Common myeloid progenitor, CD34-positive (primary cell): Measurements from ENCODE around the gene GP1BB.

Experiments used
- CTCF ChIA-PET: fragments of 350-600 bp; sonication (Branson Sonifier 250); formaldehyde crosslinking; loops from one replicate; lab custom pipeline; 2021; ENCODE audit warnings: antibody characterized with exemption; lab: Charles Lee
- POLR2A ChIA-PET: fragments of 350-600 bp; sonication (Branson Sonifier 250); formaldehyde crosslinking; loops from one replicate; lab custom pipeline; 2021; ENCODE audit warnings: antibody characterized with exemption; lab: Charles Lee
- DNase-seq, 3 donors: peaks; one replicate each; pipeline versions ENCODE4 v3.0.0 to v3.0.0-alpha.2; 2013
- H3K27ac ChIP-seq, 2 experiments: 1 replicate in 1 of 2; 2 replicates in 1 of 2; pipeline ENCODE4 v1.7.0; 2013; ENCODE audit warnings: inconsistent platforms in 2 of 2, low read length in 2 of 2, mild to moderate bottlenecking in 2 of 2, low read depth in 1 of 2, moderate library complexity in 1 of 2; ENCODE audit not compliant: severe bottlenecking in 2 of 2, insufficient read depth in 1 of 2, poor library complexity in 1 of 2
- H3K27me3 ChIP-seq, 5 experiments: replicated peaks in 2 of 5; 1 replicate in 3 of 5; 2 replicates in 2 of 5; pipeline versions ENCODE4 v1.6.1 to v1.7.0; 2013; ENCODE audit warnings: low read length in 4 of 5, mild to moderate bottlenecking in 2 of 5, moderate library complexity in 2 of 5, inconsistent platforms in 1 of 5; ENCODE audit not compliant: insufficient read depth in 5 of 5, control insufficient read depth in 4 of 5
- H3K36me3 ChIP-seq, 4 experiments: 1 replicate in 2 of 4; 2 replicates in 2 of 4; pipeline versions ENCODE4 v1.6.1 to v1.7.0; 2013; ENCODE audit warnings: low read length in 3 of 4, control low read depth in 1 of 4, mild to moderate bottlenecking in 1 of 4; ENCODE audit not compliant: control insufficient read depth in 4 of 4, insufficient read depth in 4 of 4
- H3K4me1 ChIP-seq, 4 experiments: 1 replicate in 3 of 4; 2 replicates in 1 of 4; pipeline versions ENCODE4 v1.6.1 to v1.7.1; 2013; ENCODE audit warnings: low read length in 3 of 4, mild to moderate bottlenecking in 3 of 4, control low read depth in 1 of 4, inconsistent platforms in 1 of 4, moderate library complexity in 1 of 4; ENCODE audit not compliant: control insufficient read depth in 4 of 4, insufficient read depth in 4 of 4; ENCODE audit errors: control extremely low read depth in 1 of 4
- H3K4me3 ChIP-seq, 7 experiments: 1 replicate in 4 of 7; 2 replicates in 3 of 7; pipeline versions ENCODE4 v1.5.1 to v1.7.0; 2013; ENCODE audit warnings: mild to moderate bottlenecking in 7 of 7, low read length in 6 of 7, moderate library complexity in 6 of 7, inconsistent platforms in 2 of 7, low read depth in 2 of 7, control low read depth in 1 of 7; ENCODE audit not compliant: insufficient read depth in 4 of 7, control insufficient read depth in 1 of 7; ENCODE audit errors: extremely low read depth in 1 of 7
- H3K9me3 ChIP-seq, 5 experiments: 1 replicate in 4 of 5; 2 replicates in 1 of 5; pipeline versions ENCODE4 v1.6.1 to v1.7.1; 2013; ENCODE audit warnings: low read length in 4 of 5, mild to moderate bottlenecking in 2 of 5, inconsistent platforms in 1 of 5, low read depth in 1 of 5, moderate library complexity in 1 of 5; ENCODE audit not compliant: control insufficient read depth in 4 of 5, insufficient read depth in 2 of 5; ENCODE audit errors: control extremely low read depth in 1 of 5
- WGBS: methylation state at CpG from one replicate; pipeline ENCODE4 v1.1.5; 2013; ENCODE audit not compliant: insufficient coverage; 5-methylcytosine and 5-hydroxymethylcytosine counted together

Gene GP1BB

DNA sequence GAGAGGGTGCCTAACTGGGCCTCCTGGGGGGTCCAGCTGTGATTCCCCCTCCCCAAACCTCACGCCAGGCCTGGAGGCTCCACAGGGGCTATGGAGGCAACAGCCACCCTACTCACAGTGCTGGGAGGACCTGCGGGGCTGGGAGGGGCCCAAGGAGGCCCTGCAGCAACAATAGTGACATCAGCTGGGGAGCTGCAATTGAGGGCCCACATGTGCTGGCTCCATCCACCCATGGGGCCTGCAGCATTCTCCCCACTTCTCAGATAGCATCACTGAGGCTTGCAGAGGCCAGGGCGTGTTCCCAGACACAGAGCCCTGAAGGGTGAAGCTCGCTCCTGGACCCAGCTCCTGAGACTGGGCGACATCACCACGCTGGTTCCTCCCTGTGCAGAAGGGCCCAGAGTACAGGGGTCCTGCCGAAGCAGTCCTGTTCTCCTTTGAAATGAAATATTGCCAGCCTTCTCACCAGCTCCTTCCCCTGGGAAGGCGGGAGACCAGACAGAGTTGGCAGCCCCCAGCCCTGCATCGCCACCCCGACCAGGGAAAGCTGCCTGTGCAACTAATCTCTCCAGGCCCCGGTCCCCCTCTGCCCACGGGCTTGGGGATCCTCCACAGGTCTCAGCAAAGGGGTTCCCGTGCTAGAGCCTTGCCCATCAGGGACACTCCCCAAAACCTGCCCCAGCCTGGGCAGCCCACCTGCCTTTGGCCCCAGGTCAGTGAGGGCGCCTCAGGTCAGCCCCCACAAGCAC is 28.3 kb downstream of the GP1BB start:
- Histone ChIP-seq H3K27ac (no peak overlapping the region), H3K9me3 (no peaks in the 10 kb centered on the region), H3K4me3 (no peak overlapping the region), H3K27me3 (peaks cover 0 to 51% (median 33%) of the 10 kb centered on the region in 5 experiments), H3K4me1 (peaks cover 0 to 20% (median 9%) of the 10 kb centered on the region in 4 experiments), H3K36me3 (no peaks in the 10 kb centered on the region)
- CTCF ChIA-PET, result interaction anchor here (1.7 to 4.3 kb wide), 2 partner anchors 21 to 160 kb away, joined by 4 to 16 read pairs; no protein-coding TSS in a partner anchor
- over 99% methylated on average over 12 of the region's 14 CpGs for WGBS
- POLR2A ChIA-PET, result no interaction called here
- no peak for DNase-seq

DNA sequence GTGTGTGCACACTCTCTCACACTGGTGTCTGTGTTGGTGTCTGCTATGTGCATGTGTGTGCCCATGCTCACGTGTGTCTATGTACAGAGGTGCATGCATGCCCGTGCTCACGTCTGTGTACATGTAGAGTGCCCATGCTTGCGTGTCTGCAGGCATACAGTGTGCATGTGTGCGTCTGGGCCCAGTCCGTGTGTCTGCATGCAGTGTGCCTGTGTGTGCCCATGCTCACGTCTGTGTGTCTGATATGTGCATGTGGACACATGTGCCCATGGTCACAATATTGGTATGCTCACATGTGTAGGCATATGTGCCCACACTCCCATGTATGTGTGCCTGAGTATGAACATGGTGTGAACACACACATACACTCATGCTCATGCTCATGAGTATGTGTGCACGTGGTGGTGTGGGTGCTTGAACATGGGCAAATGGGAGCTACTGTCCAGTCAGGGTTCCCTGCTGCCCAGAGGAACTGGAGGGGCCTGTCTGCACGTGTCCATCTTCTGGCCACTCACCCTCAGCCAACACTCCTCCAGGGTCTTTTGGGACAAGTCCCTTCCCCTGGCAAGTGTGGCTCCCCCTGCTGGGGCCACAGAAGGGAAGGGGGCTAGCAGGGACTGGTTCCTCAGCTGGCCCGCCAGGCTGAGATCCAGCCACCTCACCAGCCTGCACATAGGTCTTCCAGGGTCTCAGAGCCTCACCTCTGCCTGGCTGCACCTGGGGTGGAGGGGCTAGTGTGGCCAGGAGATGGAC is 29.9 kb downstream of the GP1BB start:
- Histone ChIP-seq H3K27me3 (peaks cover 0 to 67% (median 33%) of the 10 kb centered on the region in 5 experiments), H3K4me3 (no peak overlapping the region), H3K9me3 (no peaks in the 10 kb centered on the region), H3K4me1 (peaks cover 0 to 31% (median 17%) of the 10 kb centered on the region in 4 experiments), H3K27ac (no peak overlapping the region), H3K36me3 (no peaks in the 10 kb centered on the region)
- DNase-seq, result no peak
- ChIA-PET CTCF (interaction anchor here (0.8 to 1.5 kb wide), 3 partner anchors 8 to 26 kb away, joined by 3 to 4 read pairs (median 3); no protein-coding TSS in a partner anchor), POLR2A (no interaction called here)
- WGBS, result 94% methylated on average over 8 of the region's 10 CpGs

DNA sequence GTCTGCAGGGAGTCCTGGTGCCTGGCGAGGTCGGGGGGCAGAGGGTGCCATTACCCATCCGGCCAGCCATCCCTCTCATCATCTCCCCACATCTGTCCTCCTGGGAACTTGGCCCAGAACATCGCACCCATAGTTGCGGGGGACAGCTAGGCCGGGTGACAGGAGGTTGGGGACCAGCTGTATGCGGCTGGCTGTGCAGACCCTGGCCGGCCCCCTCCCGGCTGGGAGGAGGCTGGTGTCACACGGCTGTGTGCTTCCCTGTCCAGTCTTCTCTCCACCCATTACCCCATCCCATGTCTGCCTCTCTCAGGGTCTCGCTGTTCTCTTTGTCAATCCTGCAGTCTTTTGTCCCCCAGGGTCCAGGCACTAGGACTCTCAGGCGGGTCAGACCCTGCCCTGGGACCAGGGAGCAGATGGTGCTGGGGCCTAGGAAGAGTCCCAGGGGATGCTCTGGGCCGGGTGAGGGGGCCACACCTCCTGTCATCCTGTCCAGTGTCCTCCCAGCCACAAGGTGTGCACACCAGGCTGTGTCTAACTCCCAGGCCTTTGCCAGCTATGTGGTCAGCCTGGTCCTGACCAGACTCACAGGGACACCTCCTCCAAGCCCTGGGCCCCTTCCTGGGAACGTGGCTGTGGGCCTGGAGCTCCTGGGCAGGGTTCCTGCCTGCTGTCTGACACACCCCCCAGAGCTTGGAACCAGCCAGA is 30.8 kb downstream of the GP1BB start:
- Histone ChIP-seq H3K9me3 (no peaks in the 10 kb centered on the region), H3K27ac (no peak overlapping the region), H3K4me3 (no peak overlapping the region), H3K27me3 (peaks cover 0 to 76% (median 36%) of the 10 kb centered on the region in 5 experiments), H3K36me3 (no peaks in the 10 kb centered on the region), H3K4me1 (peaks cover 0 to 40% (median 19%) of the 10 kb centered on the region in 4 experiments)
- CTCF ChIA-PET, result interaction anchor here (0.8 to 1.5 kb wide), 3 partner anchors 9 to 25 kb away, joined by 3 to 4 read pairs (median 3); no protein-coding TSS in a partner anchor
- 94% methylated on average over 13 of the region's 14 CpGs for WGBS
- POLR2A ChIA-PET, result interaction anchor here (0.6 kb wide), 1 partner anchor 80 kb away, joined by 6 read pairs; no protein-coding TSS in a partner anchor
- no peak for DNase-seq

DNA sequence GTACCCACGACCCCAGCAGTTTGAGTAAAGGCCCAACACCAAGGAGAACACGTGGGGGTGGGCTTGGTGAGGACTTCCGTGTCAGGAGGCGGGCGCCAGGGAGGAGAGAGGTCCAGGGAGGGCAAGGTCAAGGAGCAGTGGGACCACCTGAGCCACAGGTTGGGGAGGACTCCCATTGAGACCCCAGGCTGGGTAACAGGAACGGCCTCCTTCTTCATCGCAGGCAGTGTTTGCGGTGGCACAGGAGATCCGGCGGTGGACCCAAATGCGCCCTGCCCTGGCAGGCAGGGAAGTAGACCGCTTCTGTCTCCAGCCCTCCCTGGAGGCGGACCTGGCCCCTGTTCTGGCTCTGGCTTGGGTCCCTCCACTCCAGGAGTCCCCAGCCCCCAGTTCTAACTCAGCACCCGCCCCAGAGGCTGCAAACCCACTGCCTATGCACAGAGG is 31.4 kb downstream of the GP1BB start:
- H3K36me3 ChIP-seq, result no peaks in the 10 kb centered on the region
- CTCF ChIA-PET, result interaction anchor here (1.5 to 2.2 kb wide), 3 partner anchors 19 to 25 kb away, joined by 4 to 12 read pairs (median 10); no protein-coding TSS in a partner anchor
- H3K27ac ChIP-seq, result no peak overlapping the region
- POLR2A ChIA-PET, result interaction anchor here (0.6 kb wide), 1 partner anchor 80 kb away, joined by 6 read pairs; no protein-coding TSS in a partner anchor
- DNase-seq, result peak in 1 of 3 donors; percentile 35
- WGBS, result 28% methylated on average over 10 of the region's 14 CpGs
- H3K4me1 ChIP-seq, result peaks cover 0 to 46% (median 21%) of the 10 kb centered on the region in 4 experiments
- H3K4me3 ChIP-seq, result no peak overlapping the region
- H3K9me3 ChIP-seq, result no peaks in the 10 kb centered on the region
- H3K27me3 ChIP-seq, result peaks cover 0 to 82% (median 40%) of the 10 kb centered on the region in 5 experiments

DNA sequence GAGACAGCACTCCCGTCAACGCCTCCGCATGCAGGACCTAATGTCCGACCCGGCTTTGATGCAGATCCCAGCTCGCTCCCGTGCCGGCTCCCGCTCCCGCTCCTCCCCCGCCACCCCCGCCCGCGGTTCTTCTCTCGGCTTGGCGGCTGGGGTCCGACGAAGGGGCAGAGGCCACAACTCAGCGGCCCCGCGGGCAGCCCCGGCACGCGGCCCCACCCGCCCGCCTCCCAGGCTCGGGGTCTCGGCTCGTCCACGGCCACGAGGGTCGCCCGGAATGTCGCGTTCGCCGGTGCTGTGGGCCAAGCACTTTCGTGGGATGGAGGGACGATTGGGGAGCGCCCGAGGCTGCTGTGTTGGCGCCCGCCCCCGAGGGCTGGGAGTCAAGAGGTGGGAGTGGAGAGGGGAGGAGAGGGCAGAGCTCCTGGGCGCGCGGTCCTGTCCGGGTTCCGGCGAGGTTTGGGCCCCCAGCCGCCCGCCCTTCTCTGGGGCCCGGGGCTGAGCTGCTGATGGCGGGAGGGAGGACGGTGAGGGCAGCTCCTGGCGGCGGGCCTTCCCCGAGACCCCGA is 31.9 kb downstream of the GP1BB start:
- H3K27me3 ChIP-seq, result peaks cover 0 to 87% (median 40%) of the 10 kb centered on the region in 5 experiments
- no peak for DNase-seq
- ChIA-PET POLR2A (no interaction called here), CTCF (interaction anchor here (1.1 to 3.9 kb wide), 4 partner anchors 9 to 192 kb away, joined by 3 to 20 read pairs (median 11); no protein-coding TSS in a partner anchor)
- 3% methylated on average over 27 of the region's 59 CpGs for WGBS
- H3K9me3 ChIP-seq, result no peaks in the 10 kb centered on the region
- H3K36me3 ChIP-seq, result no peaks in the 10 kb centered on the region
- peak overlapping the region in 2 of 7 experiments; percentile 16 to 19 for H3K4me3 ChIP-seq
- H3K27ac ChIP-seq, result no peak overlapping the region
- H3K4me1 ChIP-seq, result peaks cover 0 to 48% (median 24%) of the 10 kb centered on the region in 4 experiments

DNA sequence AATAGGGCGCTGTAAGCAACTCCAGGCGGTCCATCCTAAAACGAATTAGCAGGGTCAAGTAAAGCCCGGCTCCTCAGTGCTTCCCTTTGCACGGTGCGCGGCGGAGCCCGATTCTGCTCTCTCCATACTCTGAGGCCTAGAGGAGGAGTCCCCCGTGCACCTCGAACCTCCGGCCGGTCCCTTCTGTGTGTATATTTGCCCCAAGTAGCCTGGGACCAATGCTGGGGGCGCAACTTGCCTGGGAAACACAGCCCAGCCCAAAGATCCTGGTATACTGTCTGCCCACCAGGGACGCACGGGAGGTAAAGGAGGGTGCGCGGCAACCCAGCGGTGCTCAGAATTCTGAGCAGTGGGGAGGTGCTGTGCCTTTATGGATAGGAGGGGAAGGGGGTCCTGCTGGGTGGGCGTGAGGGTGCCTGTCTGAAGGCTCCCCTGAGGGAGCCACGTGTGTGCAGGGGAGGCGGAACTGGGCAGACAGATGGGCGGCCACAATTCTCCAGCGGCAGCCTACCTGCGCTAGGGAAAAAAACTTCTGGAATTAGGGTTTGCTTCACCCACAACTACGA is 32.5 kb downstream of the GP1BB start:
- H3K4me3 ChIP-seq, result peak overlapping the region in 1 of 7 experiments; percentile 19
- WGBS, result 4% methylated on average over 26 of the region's 26 CpGs
- peaks cover 0 to 88% (median 40%) of the 10 kb centered on the region in 5 experiments for H3K27me3 ChIP-seq
- peak in 2 of 3 donors; percentile 44 to 46 for DNase-seq
- no peaks in the 10 kb centered on the region for H3K36me3 ChIP-seq
- H3K4me1 ChIP-seq, result peaks cover 0 to 50% (median 25%) of the 10 kb centered on the region in 4 experiments
- POLR2A ChIA-PET, result no interaction called here
- no peak overlapping the region for H3K27ac ChIP-seq
- H3K9me3 ChIP-seq, result no peaks in the 10 kb centered on the region
- CTCF ChIA-PET, result interaction anchor here (0.6 to 3.9 kb wide), 11 partner anchors 9 to 192 kb away, joined by 3 to 20 read pairs (median 5); no protein-coding TSS in a partner anchor
